H1 (cell line): Measurements from ENCODE around the gene KNOP1. TPM values are rescaled to one million over a fixed set of nuclear protein-coding genes. Genes with fewer than 3 reads are reported as not detected.

Experiments used
- CTCF ChIA-PET: fragments of 300-600 bp; sonication (Branson Sonifier 250); formaldehyde crosslinking; loops from one replicate; lab custom pipeline; 2021; ENCODE audit not compliant: partially characterized antibody; lab: Charles Lee
- POLR2A ChIA-PET: fragments of 300-600 bp; sonication (Branson Sonifier 250); formaldehyde crosslinking; loops from one replicate; lab custom pipeline; 2021; ENCODE audit warnings: inconsistent platforms; ENCODE audit not compliant: partially characterized antibody; lab: Charles Lee
- DNase-seq, 2 experiments: peaks; one replicate each; pipeline versions ENCODE4 v3.0.0 to v3.0.0-alpha.2; 2010 to 2022; ENCODE audit warnings: low spot score in 2 of 2, low read depth in 1 of 2, mixed read lengths in 1 of 2
- FAIRE-seq: peaks from 2 replicates; lab custom pipeline; 2011; peaks lifted over from hg19 to GRCh38; lab: Jason Lieb, UNC
- H2AFZ ChIP-seq: 2 replicates; pipeline ENCODE4 v1.8.1; 2012; ENCODE audit warnings: low read length, inconsistent platforms
- H2AK5ac ChIP-seq: 2 replicates; pipeline ENCODE4 v1.6.1; 2013; ENCODE audit warnings: low read depth, low read length
- H2BK120ac ChIP-seq: replicated peaks from 2 replicates; pipeline ENCODE3; 2013; ENCODE audit warnings: low read depth, low read length, inconsistent platforms
- H2BK12ac ChIP-seq: 2 replicates; pipeline ENCODE4 v1.6.1; 2013; ENCODE audit warnings: low read depth, low read length
- H2BK15ac ChIP-seq: 2 replicates; pipeline ENCODE4 v1.6.1; 2013; ENCODE audit warnings: low read length
- H2BK20ac ChIP-seq: 2 replicates; pipeline ENCODE4 v1.6.1; 2013; ENCODE audit warnings: low read length
- H2BK5ac ChIP-seq: 2 replicates; pipeline ENCODE4 v1.6.1; 2013; ENCODE audit warnings: low read depth, low read length
- H3K14ac ChIP-seq: 2 replicates; pipeline ENCODE4 v1.6.1; 2013; ENCODE audit warnings: inconsistent platforms; ENCODE audit not compliant: insufficient read length
- H3K18ac ChIP-seq: 2 replicates; pipeline ENCODE4 v1.6.1; 2013; ENCODE audit warnings: low read length; ENCODE audit errors: extremely low read depth
- H3K23ac ChIP-seq: 2 replicates; pipeline ENCODE4 v1.6.1; 2013; ENCODE audit warnings: inconsistent platforms; ENCODE audit not compliant: insufficient read length
- H3K23me2 ChIP-seq: 2 replicates; pipeline ENCODE4 v1.6.1; 2013; ENCODE audit warnings: low read depth, low read length
- H3K27ac ChIP-seq: 2 replicates; pipeline ENCODE4 v1.6.1; 2011; ENCODE audit warnings: low read depth, low read length, inconsistent platforms
- H3K27me3 ChIP-seq, 4 experiments: replicated peaks in 1 of 4; 1 replicate in 1 of 4; 2 replicates in 3 of 4; pipeline versions ENCODE4 v1.6.1 to v1.8.1; 2011 to 2013; ENCODE audit warnings: low read length in 3 of 4, mild to moderate bottlenecking in 3 of 4, inconsistent platforms in 2 of 4, mixed read lengths in 2 of 4, moderate library complexity in 1 of 4; ENCODE audit not compliant: control insufficient read depth in 3 of 4, insufficient read depth in 3 of 4; ENCODE audit errors: extremely low read depth in 1 of 4
- H3K36me3 ChIP-seq, 4 experiments: 2 replicates each; pipeline versions ENCODE4 v1.6.1 to v1.8.1; 2011 to 2013; ENCODE audit warnings: mild to moderate bottlenecking in 4 of 4, low read length in 3 of 4, moderate library complexity in 2 of 4, control low read depth in 1 of 4, inconsistent platforms in 1 of 4; ENCODE audit not compliant: insufficient read depth in 4 of 4, control insufficient read depth in 2 of 4
- H3K4ac ChIP-seq: replicated peaks from 2 replicates; pipeline ENCODE3; 2013; ENCODE audit warnings: low read length, low read depth, mixed read lengths, inconsistent platforms; ENCODE audit not compliant: insufficient read length
- H3K4me1 ChIP-seq, 4 experiments: replicated peaks in 1 of 4; 1 replicate in 1 of 4; 2 replicates in 3 of 4; pipeline versions ENCODE4 v1.6.1 to v1.8.1; 2011 to 2013; ENCODE audit warnings: low read length in 3 of 4, inconsistent platforms in 2 of 4, mixed read lengths in 1 of 4; ENCODE audit not compliant: insufficient read depth in 4 of 4, control insufficient read depth in 3 of 4
- H3K4me2 ChIP-seq, 2 experiments: 2 replicates each; pipeline versions ENCODE4 v1.6.1 to v1.8.1; 2011 to 2013; ENCODE audit warnings: low read depth in 2 of 2, low read length in 2 of 2, control low read depth in 1 of 2, inconsistent platforms in 1 of 2, mild to moderate bottlenecking in 1 of 2; ENCODE audit not compliant: insufficient read depth in 1 of 2
- H3K4me3 ChIP-seq, 4 experiments: fragments of 200-600, 300-600 bp in 1 of 4; sonication (generic), shearing (Covaris generic), sonication (Bioruptor Twin) in 1 of 4; 2 replicates each; pipeline versions ENCODE4 v1.5.1 to v1.8.1; 2011 to 2016; ENCODE audit warnings: low read length in 4 of 4, low read depth in 3 of 4, control low read depth in 2 of 4, inconsistent platforms in 2 of 4, mild to moderate bottlenecking in 2 of 4, mixed read lengths in 1 of 4, moderate library complexity in 1 of 4; ENCODE audit not compliant: insufficient read depth in 2 of 4; ENCODE audit errors: extremely low read depth in 1 of 4
- H3K56ac ChIP-seq: replicated peaks from 2 replicates; pipeline ENCODE3; 2013; ENCODE audit warnings: low read depth, mild to moderate bottlenecking, mixed read lengths, low read length, inconsistent platforms; ENCODE audit not compliant: insufficient read length
- H3K79me1 ChIP-seq: 2 replicates; pipeline ENCODE4 v1.6.1; 2013; ENCODE audit warnings: low read depth, low read length, control low read depth
- H3K79me2 ChIP-seq, 2 experiments: 2 replicates each; pipeline versions ENCODE4 v1.6.1 to v1.8.1; 2012 to 2013; ENCODE audit warnings: low read length in 2 of 2, mild to moderate bottlenecking in 2 of 2, inconsistent platforms in 1 of 2; ENCODE audit not compliant: insufficient read depth in 2 of 2, control insufficient read depth in 1 of 2
- H3K9ac ChIP-seq, 4 experiments: replicated peaks in 1 of 4; 1 replicate in 1 of 4; 2 replicates in 3 of 4; pipeline versions ENCODE4 v1.6.1 to v1.8.1; 2011 to 2013; ENCODE audit warnings: low read depth in 3 of 4, low read length in 3 of 4, control low read depth in 2 of 4, mild to moderate bottlenecking in 2 of 4, moderate library complexity in 2 of 4, inconsistent platforms in 1 of 4; ENCODE audit errors: extremely low read depth in 1 of 4
- H3K9me3 ChIP-seq, 2 experiments: 2 replicates each; pipeline versions ENCODE4 v1.6.1 to v1.8.1; 2012 to 2013; ENCODE audit warnings: mild to moderate bottlenecking in 2 of 2, moderate library complexity in 2 of 2, control low read depth in 1 of 2, inconsistent platforms in 1 of 2, low read depth in 1 of 2, low read length in 1 of 2, mixed read lengths in 1 of 2; ENCODE audit not compliant: insufficient read depth in 2 of 2
- H4K20me1 ChIP-seq, 2 experiments: replicated peaks in 1 of 2; 2 replicates each; pipeline versions ENCODE3 to v1.8.1; 2011 to 2013; ENCODE audit warnings: inconsistent platforms in 2 of 2, low read length in 2 of 2, mild to moderate bottlenecking in 1 of 2; ENCODE audit not compliant: insufficient read depth in 2 of 2, control insufficient read depth in 1 of 2
- H4K5ac ChIP-seq: 2 replicates; pipeline ENCODE4 v1.6.1; 2013; ENCODE audit warnings: low read length, low read depth, mixed read lengths, inconsistent platforms; ENCODE audit not compliant: insufficient read length
- H4K8ac ChIP-seq: 2 replicates; pipeline ENCODE4 v1.8.0; 2013; ENCODE audit warnings: mild to moderate bottlenecking, moderate library complexity, low read length, inconsistent platforms; ENCODE audit not compliant: insufficient read depth; ENCODE audit errors: extremely low read depth
- H4K91ac ChIP-seq: replicated peaks from 2 replicates; pipeline ENCODE3; 2013; ENCODE audit warnings: low read length, mixed read lengths, inconsistent platforms; ENCODE audit not compliant: insufficient read length
- BRCA1 ChIP-seq: IDR thresholded peaks from 2 replicates; pipeline ENCODE4 v1.6.1; 2012; ENCODE audit warnings: low read depth, low read length, improper control_type of control experiment
- CBX8 ChIP-seq: fragments of 300-800, 300-1000 bp; sonication (generic); IDR thresholded peaks from 2 replicates; pipeline ENCODE4 v1.7.1; 2016; ENCODE audit warnings: low read depth, low read length, borderline replicate concordance
- FOSL1 ChIP-seq: IDR thresholded peaks from 2 replicates; pipeline ENCODE4 v1.6.1; 2011; ENCODE audit warnings: mild to moderate bottlenecking, low read depth, low read length, moderate library complexity; ENCODE audit not compliant: insufficient read depth
- HDAC2 ChIP-seq, 2 experiments: fragments of 300-600 bp in 1 of 2; sonication (generic) in 1 of 2; IDR thresholded peaks; 2 replicates each; pipeline ENCODE4 v1.6.1; 2011 to 2012; ENCODE audit warnings: low read depth in 2 of 2, low read length in 2 of 2, mild to moderate bottlenecking in 2 of 2, moderate library complexity in 2 of 2, borderline replicate concordance in 1 of 2, inconsistent platforms in 1 of 2
- KDM4A ChIP-seq: IDR thresholded peaks from one replicate; pipeline ENCODE4 v1.7.1; 2012; ENCODE audit warnings: low read depth, mild to moderate bottlenecking, moderate library complexity, low read length, inconsistent platforms; ENCODE audit not compliant: severe bottlenecking
- RXRA ChIP-seq: IDR thresholded peaks from 2 replicates; pipeline ENCODE4 v1.6.1; 2011; ENCODE audit warnings: low read depth, mild to moderate bottlenecking, low read length, moderate library complexity; ENCODE audit not compliant: insufficient read depth
- SAP30 ChIP-seq: fragments of 300-600 bp; sonication (generic); IDR thresholded peaks from 2 replicates; pipeline ENCODE4 v1.7.1; 2012; ENCODE audit warnings: low read length, moderate library complexity, mild to moderate bottlenecking, inconsistent platforms; ENCODE audit not compliant: insufficient read depth, insufficient replicate concordance
- SUZ12 ChIP-seq: fragments of 200-600 bp; sonication (generic); IDR thresholded peaks from 2 replicates; pipeline ENCODE4 v1.6.1; 2012; ENCODE audit warnings: mild to moderate bottlenecking, inconsistent platforms, low read length, moderate library complexity, mixed read lengths
- TCF12 ChIP-seq: IDR thresholded peaks from 2 replicates; pipeline ENCODE4 v1.6.1; 2011; ENCODE audit warnings: low read depth, mild to moderate bottlenecking, low read length
- ZNF274 ChIP-seq: IDR thresholded peaks from 2 replicates; pipeline ENCODE4 v1.7.0; 2012; ENCODE audit warnings: low read length, borderline replicate concordance; ENCODE audit errors: extremely low read depth
- WGBS, 2 experiments: shearing (Covaris generic) in 1 of 2; methylation state at CpG; one replicate each; pipeline versions ENCODE4 v1.1.6 to v1.1.7; 2013 to 2015; ENCODE audit warnings: low lambda C conversion rate in 2 of 2, mixed read lengths in 2 of 2, inconsistent platforms in 1 of 2, low coverage in 1 of 2, missing lambda C conversion rate in 1 of 2; ENCODE audit not compliant: insufficient replicate concordance in 2 of 2, insufficient coverage in 1 of 2, insufficient read length in 1 of 2; ENCODE audit errors: extremely low coverage in 1 of 2, missing lambda C conversion rate in 1 of 2; 5-methylcytosine and 5-hydroxymethylcytosine counted together
- polyA plus RNA-seq, 7 experiments: library from polyadenylated mRNA; depleted of rRNA in 3 of 7; stranded (reverse) in 5 of 7; unstranded in 2 of 7; fragments of >200 nt in 5 of 7; fragments of 200-250 nt in 2 of 7; gene quantifications; 1 replicate in 5 of 7; 2 replicates in 1 of 7; 4 replicates in 1 of 7; pipeline versions ENCODE4 v1.2.1 to v1.2.3, GENCODE V29; 2011 to 2013; ENCODE audit warnings: missing spikeins in 2 of 7, mixed read lengths in 2 of 7
- total RNA-seq: library from RNA; stranded (reverse); fragmentation: NEBNext Ultra II Directional; extraction: Animal tissue kit (Norgen Biotek cat#: 25700); gene quantifications from 2 replicates; pipeline ENCODE4 v1.2.1, GENCODE V29; 2021
- TF ChIP-seq, protein P1 (sequence below): IDR thresholded peaks from 2 replicates; pipeline ENCODE4 v1.6.1; 2012; ENCODE audit warnings: inconsistent platforms

KNOP1 gene
- total and polyA plus RNA-seq, 2 of the 8 experiments (the other 6 are each of a cell fraction or from before 2014, with no cell fraction given), result 21.6 to 87.9 TPM

GRCh38 chr16:19751478-19752385 lies 33.7 kb upstream of the KNOP1 start:
- DNase-seq (no peak), FAIRE-seq (no peak)
- Histone ChIP-seq H2AK5ac (no peak overlapping the region), H2BK5ac (no peak overlapping the region), H3K9me3 (no peaks in the 10 kb centered on the region), H2BK12ac (no peak overlapping the region), H4K8ac (no peak overlapping the region), H4K5ac (no peak overlapping the region), H3K14ac (no peak overlapping the region), H3K18ac (no peak overlapping the region), H3K23ac (no peak overlapping the region), H3K4ac (no peak overlapping the region), H3K27me3 (no peaks in the 10 kb centered on the region), H4K20me1 (no peaks in the 10 kb centered on the region), H3K27ac (no peak overlapping the region), H2BK20ac (no peak overlapping the region), H3K4me3 (no peak overlapping the region), H3K4me1 (no peaks in the 10 kb centered on the region), H3K9ac (no peak overlapping the region), H2BK15ac (no peak overlapping the region), H3K4me2 (no peak overlapping the region), H4K91ac (no peak overlapping the region), H2BK120ac (no peak overlapping the region), H3K79me1 (no peaks in the 10 kb centered on the region), H2AFZ (no peak overlapping the region), H3K56ac (no peak overlapping the region), H3K36me3 (no peaks in the 10 kb centered on the region), H3K79me2 (no peaks in the 10 kb centered on the region), H3K23me2 (no peaks in the 10 kb centered on the region)
- ChIA-PET POLR2A (interaction anchor here (0.7 kb wide), 1 partner anchor 145 kb away, joined by 3 read pairs; no protein-coding TSS in a partner anchor), CTCF (interaction anchor here (0.6 to 1.4 kb wide), 5 partner anchors 16 to 96 kb away, joined by 3 to 4 read pairs (median 3); no protein-coding TSS in a partner anchor)
- 91% methylated on average over 6 of the region's 6 CpGs; no CpG with 5 or more reads in 1 of the 2 experiments for WGBS, 2 experiments
- TF ChIP-seq HDAC2 (IDR thresholded peaks at IDR 0.05; ENCODE audit: borderline replicate concordance in 1 of 2, low read depth in 2 of 2, low read length in 2 of 2), result no peak
- no peak for TF ChIP-seq SUZ12
- TF ChIP-seq, protein P1, sequence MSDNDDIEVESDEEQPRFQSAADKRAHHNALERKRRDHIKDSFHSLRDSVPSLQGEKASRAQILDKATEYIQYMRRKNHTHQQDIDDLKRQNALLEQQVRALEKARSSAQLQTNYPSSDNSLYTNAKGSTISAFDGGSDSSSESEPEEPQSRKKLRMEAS, result no peak
- TF ChIP-seq CBX8, result no peak
- no peak for TF ChIP-seq BRCA1
- no peak for TF ChIP-seq RXRA
- no peak for TF ChIP-seq TCF12
- no peak for TF ChIP-seq FOSL1
- no peak for TF ChIP-seq ZNF274
- no peak for TF ChIP-seq KDM4A
- TF ChIP-seq SAP30, result no peak
